ENCODE measurements around the gene AKR1C2.

- no peak for TF ChIP-seq CTCF (IDR thresholded peaks at IDR 0.05)
- no peak for TF ChIP-seq POLR2A (IDR thresholded peaks at IDR 0.05)
- TF ChIP-seq POLR2AphosphoS5 (IDR thresholded peaks at IDR 0.05) = no peak
- TF ChIP-seq EP300 (IDR thresholded peaks at IDR 0.05; ENCODE audit: low read depth) = no peak
These were observed 44.4 kb upstream of the AKR1C2 start for GRCh38 chr10:5047912-5048628.

Measured in transverse colon (tissue), 4 donors.